CD14-positive monocyte (primary cell): ENCODE measurements around the gene IPO9. TPM values are rescaled to one million over a fixed set of nuclear protein-coding genes. Genes with fewer than 3 reads are reported as not detected.
A peak's percentile ranks its signal among the peaks of the same experiment; 100 is the strongest.

Source experiments
- DNase-seq, 3 donors: peaks; one replicate each; pipeline ENCODE4 v3.0.0-alpha.2; 2011 to 2022
- H2AFZ ChIP-seq: 2 replicates; pipeline ENCODE4 v1.6.0; 2012; ENCODE audit warnings: mild to moderate bottlenecking, low read depth, low read length, inconsistent platforms; ENCODE audit not compliant: insufficient read depth, poor library complexity, severe bottlenecking
- H3K27ac ChIP-seq, 2 donors: 1 replicate in 1 of 2; 2 replicates in 1 of 2; pipeline ENCODE4 v1.5.1; 2012 to 2013; ENCODE audit warnings: low read length in 2 of 2, control low read depth in 1 of 2, inconsistent platforms in 1 of 2, low read depth in 1 of 2, mild to moderate bottlenecking in 1 of 2
- H3K27me3 ChIP-seq, 2 donors: one replicate each; pipeline versions ENCODE4 v1.6.0 to v1.6.1; 2011 to 2013; ENCODE audit warnings: low read length in 2 of 2; ENCODE audit not compliant: control insufficient read depth in 2 of 2, insufficient read depth in 2 of 2
- H3K36me3 ChIP-seq, 2 donors: replicated peaks in 1 of 2; 1 replicate in 1 of 2; 2 replicates in 1 of 2; pipeline versions ENCODE4 v1.5.1 to v1.6.1; 2012 to 2013; ENCODE audit warnings: low read length in 2 of 2, control low read depth in 1 of 2, inconsistent platforms in 1 of 2, mild to moderate bottlenecking in 1 of 2; ENCODE audit not compliant: insufficient read depth in 2 of 2, control insufficient read depth in 1 of 2
- H3K4me1 ChIP-seq, 2 donors: 1 replicate in 1 of 2; 2 replicates in 1 of 2; pipeline versions ENCODE4 v1.5.1 to v1.6.1; 2012 to 2013; ENCODE audit warnings: low read length in 2 of 2, control low read depth in 1 of 2, inconsistent platforms in 1 of 2, mild to moderate bottlenecking in 1 of 2, moderate library complexity in 1 of 2; ENCODE audit not compliant: insufficient read depth in 2 of 2, control insufficient read depth in 1 of 2
- H3K4me2 ChIP-seq: replicated peaks from 2 replicates; pipeline ENCODE3; 2012; ENCODE audit warnings: low read length, moderate library complexity, mild to moderate bottlenecking; ENCODE audit not compliant: poor library complexity, severe bottlenecking; ENCODE audit errors: extremely low read depth
- H3K4me3 ChIP-seq, 3 experiments: fragments of 200-600 bp in 1 of 3; sonication (generic) in 1 of 3; replicated peaks in 1 of 3; 1 replicate in 2 of 3; 2 replicates in 1 of 3; pipeline ENCODE4 v1.5.1; 2011 to 2013; ENCODE audit warnings: low read length in 3 of 3, mild to moderate bottlenecking in 3 of 3, control low read depth in 2 of 3, low read depth in 2 of 3, inconsistent platforms in 1 of 3, moderate library complexity in 1 of 3
- H3K79me2 ChIP-seq: 2 replicates; pipeline ENCODE4 v1.6.0; 2012; ENCODE audit warnings: mild to moderate bottlenecking, control low read depth, inconsistent platforms, low read length, moderate library complexity; ENCODE audit not compliant: insufficient read depth
- H3K9ac ChIP-seq: 2 replicates; pipeline ENCODE4 v1.6.0; 2017; ENCODE audit warnings: low read length, mild to moderate bottlenecking; ENCODE audit not compliant: insufficient read depth, poor library complexity, severe bottlenecking
- H3K9me3 ChIP-seq, 2 donors: replicated peaks in 1 of 2; 1 replicate in 1 of 2; 2 replicates in 1 of 2; pipeline versions ENCODE4 v1.5.1 to v1.6.1; 2012 to 2013; ENCODE audit warnings: low read length in 2 of 2, control low read depth in 1 of 2; ENCODE audit not compliant: control insufficient read depth in 1 of 2, insufficient read depth in 1 of 2
- H4K20me1 ChIP-seq: 2 replicates; pipeline ENCODE4 v1.6.0; 2012; ENCODE audit warnings: mild to moderate bottlenecking, low read length, control low read depth, moderate library complexity; ENCODE audit not compliant: insufficient read depth
- H3K27ac Mint-ChIP-seq, 7 donors: one replicate each; pipeline ENCODE4 v1.8.0; 2020; ENCODE audit warnings: mild to moderate bottlenecking in 7 of 7, mixed read lengths in 7 of 7, moderate library complexity in 6 of 7, inconsistent platforms in 2 of 7
- H3K27me3 Mint-ChIP-seq, 3 donors: one replicate each; pipeline ENCODE4 v1.8.0; 2021 to 2022; ENCODE audit warnings: low read depth in 3 of 3, mild to moderate bottlenecking in 3 of 3, mixed read lengths in 3 of 3, moderate library complexity in 3 of 3, inconsistent platforms in 1 of 3
- H3K36me3 Mint-ChIP-seq, 2 donors: one replicate each; pipeline ENCODE4 v1.8.0; 2020; ENCODE audit warnings: mixed read lengths in 2 of 2, inconsistent platforms in 1 of 2, mild to moderate bottlenecking in 1 of 2
- H3K4me1 Mint-ChIP-seq: one replicate; pipeline ENCODE4 v1.8.0; 2020; ENCODE audit warnings: mild to moderate bottlenecking, mixed read lengths
- H3K4me3 Mint-ChIP-seq, 2 donors: one replicate each; pipeline ENCODE4 v1.8.0; 2020; ENCODE audit warnings: mild to moderate bottlenecking in 2 of 2, mixed read lengths in 2 of 2, moderate library complexity in 1 of 2
- H3K9me3 Mint-ChIP-seq, 7 donors: one replicate each; pipeline ENCODE4 v1.8.0; 2020 to 2022; ENCODE audit warnings: mixed read lengths in 7 of 7, mild to moderate bottlenecking in 6 of 7, moderate library complexity in 6 of 7, inconsistent platforms in 2 of 7
- WGBS: methylation state at CpG from one replicate; pipeline ENCODE4 v1.1.5; 2013; ENCODE audit warnings: missing lambda C conversion rate; ENCODE audit not compliant: insufficient coverage; 5-methylcytosine and 5-hydroxymethylcytosine counted together
- intact Hi-C, 2 donors: fragments of 100-400 bp; cut with micrococcal nuclease; formaldehyde crosslinking; loops; one replicate each; pipeline versions ENCODE4 v1.15.0 to v1.15.1; 2023
- polyA plus RNA-seq, 3 donors: library from polyadenylated mRNA; depleted of rRNA in 1 of 3; unstranded in 2 of 3; stranded (reverse) in 1 of 3; fragments of 300-500 nt in 2 of 3; fragments of >200 nt in 1 of 3; fragmentation: Illumina TruSeq in 2 of 3; gene quantifications; 1 replicate in 2 of 3; 2 replicates in 1 of 3; pipeline ENCODE4 v1.2.3, GENCODE V29; 2012 to 2021
- TF ChIP-seq, protein P1 (sequence below): fragments of 200-600 bp; IDR thresholded peaks from one replicate; pipeline ENCODE4 v1.8.0; 2022; ENCODE audit warnings: antibody characterized with exemption, mild to moderate bottlenecking

The IPO9 gene
- polyA plus RNA-seq, 3 donors: 11.3 to 12.6 (median 12.0) TPM

GRCh38 chr1:201826830-201827229 lies 2.1 kb upstream of the IPO9 start:
- intact Hi-C loops: loop anchor here in 1 of 2 donors (5.0 kb wide), 2 partner anchors 55 to 130 kb away; partner anchors contain the start of gene TIMM17A
- no peaks in the 10 kb centered on the region for H3K36me3 ChIP-seq
- H3K9ac ChIP-seq: no peak overlapping the region
- Mint-ChIP-seq H3K36me3 (peaks cover 2 to 6% of the 10 kb centered on the region in 2 donors), H3K4me3 (no peak overlapping the region), H3K27ac (peak overlapping the region in 2 of 7 donors; percentile 34 to 55), H3K9me3 (peaks cover 0 to 3% (median 0%) of the 10 kb centered on the region in 7 donors), H3K27me3 (peaks cover 0 to 1% (median 0%) of the 10 kb centered on the region in 3 donors), H3K4me1 (peaks cover 31% of the 10 kb centered on the region)
- no peak for DNase-seq
- WGBS: 100% methylated on average over 1 of the region's 4 CpGs
- H3K4me1 ChIP-seq: peaks cover 12 to 20% of the 10 kb centered on the region in 2 donors
- no peak overlapping the region for H2AFZ ChIP-seq
- H3K79me2 ChIP-seq: peaks cover 28% of the 10 kb centered on the region
- TF ChIP-seq, protein P1, sequence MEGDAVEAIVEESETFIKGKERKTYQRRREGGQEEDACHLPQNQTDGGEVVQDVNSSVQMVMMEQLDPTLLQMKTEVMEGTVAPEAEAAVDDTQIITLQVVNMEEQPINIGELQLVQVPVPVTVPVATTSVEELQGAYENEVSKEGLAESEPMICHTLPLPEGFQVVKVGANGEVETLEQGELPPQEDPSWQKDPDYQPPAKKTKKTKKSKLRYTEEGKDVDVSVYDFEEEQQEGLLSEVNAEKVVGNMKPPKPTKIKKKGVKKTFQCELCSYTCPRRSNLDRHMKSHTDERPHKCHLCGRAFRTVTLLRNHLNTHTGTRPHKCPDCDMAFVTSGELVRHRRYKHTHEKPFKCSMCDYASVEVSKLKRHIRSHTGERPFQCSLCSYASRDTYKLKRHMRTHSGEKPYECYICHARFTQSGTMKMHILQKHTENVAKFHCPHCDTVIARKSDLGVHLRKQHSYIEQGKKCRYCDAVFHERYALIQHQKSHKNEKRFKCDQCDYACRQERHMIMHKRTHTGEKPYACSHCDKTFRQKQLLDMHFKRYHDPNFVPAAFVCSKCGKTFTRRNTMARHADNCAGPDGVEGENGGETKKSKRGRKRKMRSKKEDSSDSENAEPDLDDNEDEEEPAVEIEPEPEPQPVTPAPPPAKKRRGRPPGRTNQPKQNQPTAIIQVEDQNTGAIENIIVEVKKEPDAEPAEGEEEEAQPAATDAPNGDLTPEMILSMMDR: no peak
- no peaks in the 10 kb centered on the region for H3K9me3 ChIP-seq
- H3K27ac ChIP-seq: no peak overlapping the region
- H3K27me3 ChIP-seq: no peaks in the 10 kb centered on the region
- no peak overlapping the region for H3K4me3 ChIP-seq
- H3K4me2 ChIP-seq: no peak overlapping the region
- peaks cover 14% of the 10 kb centered on the region for H4K20me1 ChIP-seq

DNA sequence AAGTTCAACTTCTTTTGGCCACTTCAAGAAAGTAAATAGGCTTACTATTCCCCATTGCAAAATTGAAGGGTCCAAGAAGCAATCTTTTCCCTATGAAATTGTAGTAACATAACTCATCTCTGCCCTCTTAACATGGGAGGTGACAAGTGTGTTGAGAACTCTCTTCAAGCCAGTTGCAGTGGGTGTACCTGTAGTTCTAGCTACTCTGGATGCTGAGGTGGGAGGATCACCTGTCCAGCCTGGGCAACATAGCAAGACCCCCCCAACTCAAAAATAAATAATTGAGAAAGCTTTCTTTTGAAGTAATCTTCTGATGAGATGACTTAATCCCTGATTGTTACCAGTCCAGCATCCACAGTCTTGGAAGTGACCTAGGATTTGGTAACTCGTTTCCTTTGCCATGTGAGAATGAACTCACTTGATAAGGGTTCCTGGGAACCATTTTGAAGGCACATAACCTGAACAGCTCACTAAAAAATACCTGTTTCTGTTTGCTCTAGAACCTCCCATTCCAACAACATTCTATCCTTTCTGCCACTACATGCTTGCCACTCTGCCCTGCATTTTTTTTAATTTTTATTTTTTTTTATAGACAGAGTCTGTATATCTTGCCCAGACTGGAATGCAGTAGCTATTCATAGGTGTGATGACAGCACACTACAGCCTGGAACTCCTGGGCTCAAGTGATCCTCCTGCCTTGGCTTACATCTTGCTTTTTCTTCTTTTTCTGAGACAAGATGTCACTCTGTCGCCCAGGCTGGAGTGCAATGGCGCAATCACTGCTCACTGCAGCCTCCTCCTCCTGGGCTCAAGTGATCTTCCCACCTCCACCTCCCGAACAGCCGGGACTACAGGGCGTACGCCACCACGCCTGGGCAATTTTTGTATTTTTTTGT lies 1.4 kb upstream of the IPO9 start:
- 79% methylated on average over 8 of the region's 8 CpGs for WGBS
- H3K4me2 ChIP-seq: no peak overlapping the region
- no peak for DNase-seq
- H3K27me3 Mint-ChIP-seq: peaks cover 0 to under 1% (median 0%) of the 10 kb centered on the region in 3 donors
- H3K4me3 Mint-ChIP-seq: no peak overlapping the region
- peaks cover 0 to 3% (median 0%) of the 10 kb centered on the region in 7 donors for H3K9me3 Mint-ChIP-seq
- no peaks in the 10 kb centered on the region for H3K9me3 ChIP-seq
- peak overlapping the region in 1 of 7 donors; percentile 82 for H3K27ac Mint-ChIP-seq
- no peak overlapping the region for H3K4me3 ChIP-seq
- peaks cover 18% of the 10 kb centered on the region for H4K20me1 ChIP-seq
- H3K79me2 ChIP-seq: peaks cover 36% of the 10 kb centered on the region
- H3K4me1 ChIP-seq: peaks cover 12 to 20% of the 10 kb centered on the region in 2 donors
- H3K27me3 ChIP-seq: no peaks in the 10 kb centered on the region
- H2AFZ ChIP-seq: no peak overlapping the region
- H3K27ac ChIP-seq: no peak overlapping the region
- no peak overlapping the region for H3K9ac ChIP-seq
- intact Hi-C loops: loop anchor here in 1 of 2 donors (5.0 kb wide), 2 partner anchors 55 to 130 kb away; partner anchors contain the start of gene TIMM17A
- TF ChIP-seq, protein P1: no peak
- peaks cover 2 to 6% of the 10 kb centered on the region in 2 donors for H3K36me3 Mint-ChIP-seq
- peaks cover 35% of the 10 kb centered on the region for H3K4me1 Mint-ChIP-seq
- no peaks in the 10 kb centered on the region for H3K36me3 ChIP-seq
